SK-N-SH (cell line): ENCODE measurements around the gene RNF144B.

Source experiments
- MEF2A ChIP-seq: IDR thresholded peaks from 2 replicates; pipeline ENCODE4 v1.4.0; 2012; ENCODE audit warnings: low read depth, borderline replicate concordance
- SMC3 ChIP-seq: IDR thresholded peaks from 2 replicates; pipeline ENCODE4 v1.6.1; 2012; ENCODE audit warnings: low read depth, low read length, improper control_type of control experiment

DNA sequence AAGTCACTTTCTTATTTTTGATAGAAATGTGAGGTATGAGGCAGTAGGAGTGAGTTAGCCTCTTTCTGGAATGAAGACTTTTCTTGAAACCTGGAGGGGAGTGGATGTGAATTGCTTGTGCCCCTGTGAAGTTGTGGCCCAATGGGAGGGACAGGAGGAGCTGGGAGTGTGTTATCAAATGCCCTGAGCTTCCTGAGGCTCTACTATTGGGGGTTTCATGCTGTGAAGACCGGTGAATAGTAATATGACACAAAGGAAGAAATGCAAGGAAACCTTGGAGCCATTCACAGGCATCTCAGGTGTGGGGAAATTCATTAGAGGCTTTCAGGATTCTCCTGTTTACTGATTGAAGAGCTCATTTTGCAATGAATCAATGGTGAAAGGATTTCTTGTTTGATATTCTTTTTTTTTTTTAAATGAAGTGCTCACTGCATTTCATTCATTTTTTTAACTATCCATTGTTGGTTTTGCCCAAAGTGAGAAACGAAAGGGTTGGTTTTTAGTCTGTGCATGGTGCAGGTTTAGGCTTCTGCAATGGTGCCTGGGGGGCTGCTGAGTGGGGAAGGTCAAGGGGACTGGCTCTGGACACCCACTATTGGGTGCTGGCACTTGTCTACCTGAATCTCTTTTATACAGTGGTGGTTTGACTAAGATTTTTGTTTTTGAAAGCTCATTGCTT is 8.2 kb downstream of the RNF144B start:
- TF ChIP-seq SMC3: no peak
- no peak for TF ChIP-seq MEF2A
